HEK293 (cell line): ENCODE measurements around the gene AFF1.

ENCODE experiments used
- CTCF ChIA-PET: fragments of 350-600 bp; formaldehyde crosslinking; extraction: SDS; loops from one replicate; lab custom pipeline; 2021; ENCODE audit warnings: antibody characterized with exemption; lab: Yijun Ruan, JAX
- POLR2A ChIA-PET: fragments of 300-600 bp; formaldehyde crosslinking; extraction: SDS; loops from one replicate; lab custom pipeline; 2020; ENCODE audit warnings: antibody characterized with exemption, inconsistent platforms; lab: Yijun Ruan, JAX
- H3K27ac ChIP-seq: fragments of 200-500 bp; sonication (Bioruptor generic); 2 replicates; pipeline ENCODE4 v1.5.1; 2014; ENCODE audit warnings: low read depth, low read length, control low read depth, inconsistent platforms; ENCODE audit errors: extremely low read depth
- H3K36me3 ChIP-seq, 2 experiments: fragments of 200-500 bp in 1 of 2; sonication (Bioruptor generic) in 1 of 2; 1 replicate in 1 of 2; 2 replicates in 1 of 2; pipeline ENCODE4 v1.5.1; 2014 to 2017; ENCODE audit warnings: inconsistent platforms in 2 of 2, low read length in 2 of 2; ENCODE audit not compliant: control insufficient read depth in 2 of 2, insufficient read depth in 1 of 2
- H3K4me1 ChIP-seq: fragments of 200-500 bp; sonication (Bioruptor generic); 2 replicates; pipeline ENCODE4 v1.5.1; 2014; ENCODE audit warnings: mild to moderate bottlenecking, low read length, inconsistent platforms; ENCODE audit not compliant: control insufficient read depth, insufficient read depth
- H3K4me3 ChIP-seq: 2 replicates; pipeline ENCODE4 v1.5.1; 2011; ENCODE audit warnings: low read depth, mild to moderate bottlenecking, control low read depth, low read length, moderate library complexity
- H3K9me3 ChIP-seq: fragments of 200-500 bp; sonication (Bioruptor generic); 2 replicates; pipeline ENCODE4 v1.5.1; 2014; ENCODE audit warnings: low read depth, low read length, inconsistent platforms; ENCODE audit not compliant: control insufficient read depth, insufficient read depth
- EGR2 ChIP-seq: fragments of 450-650 bp; formaldehyde crosslinking; IDR thresholded peaks from 2 replicates; pipeline ENCODE4 v1.5.1; 2016; ENCODE audit warnings: low read depth, missing biosample characterization, missing genetic modification characterization
- GLIS2 ChIP-seq: fragments of 450-650 bp; formaldehyde crosslinking; IDR thresholded peaks from 2 replicates; pipeline ENCODE4 v1.5.1; 2016; ENCODE audit warnings: missing biosample characterization, missing genetic modification characterization
- KLF8 ChIP-seq: fragments of 450-650 bp; formaldehyde crosslinking; IDR thresholded peaks from 2 replicates; pipeline ENCODE4 v1.5.1; 2016; ENCODE audit warnings: missing biosample characterization, missing genetic modification characterization
- PRDM10 ChIP-seq: fragments of 450-650 bp; formaldehyde crosslinking; IDR thresholded peaks from 2 replicates; pipeline ENCODE4 v1.5.1; 2016; ENCODE audit warnings: missing biosample characterization, missing genetic modification characterization
- SCRT1 ChIP-seq: fragments of 450-650 bp; formaldehyde crosslinking; IDR thresholded peaks from 2 replicates; pipeline ENCODE4 v1.5.1; 2016; ENCODE audit warnings: missing biosample characterization, missing genetic modification characterization, borderline replicate concordance
- ZBTB8A ChIP-seq: fragments of 450-650 bp; formaldehyde crosslinking; IDR thresholded peaks from 2 replicates; pipeline ENCODE4 v1.5.1; 2016; ENCODE audit warnings: missing biosample characterization, missing genetic modification characterization
- ZNF174 ChIP-seq: fragments of 450-650 bp; formaldehyde crosslinking; IDR thresholded peaks from 2 replicates; pipeline ENCODE4 v1.5.0; 2017; ENCODE audit warnings: missing biosample characterization, mild to moderate bottlenecking, missing genetic modification characterization
- ZNF26 ChIP-seq: fragments of 450-650 bp; formaldehyde crosslinking; IDR thresholded peaks from 2 replicates; pipeline ENCODE4 v1.5.1; 2016; ENCODE audit warnings: missing biosample characterization, missing genetic modification characterization
- ZNF362 ChIP-seq: fragments of 450-650 bp; formaldehyde crosslinking; IDR thresholded peaks from 2 replicates; pipeline ENCODE4 v1.5.1; 2016; ENCODE audit warnings: missing biosample characterization, missing genetic modification characterization
- ZNF398 ChIP-seq: fragments of 450-650 bp; formaldehyde crosslinking; IDR thresholded peaks from 2 replicates; pipeline ENCODE4 v1.5.1; 2017; ENCODE audit warnings: missing biosample characterization, missing genetic modification characterization
- ZNF416 ChIP-seq: fragments of 450-650 bp; formaldehyde crosslinking; IDR thresholded peaks from 2 replicates; pipeline ENCODE4 v1.5.1; 2016; ENCODE audit warnings: missing biosample characterization, missing genetic modification characterization
- ZNF48 ChIP-seq: fragments of 450-650 bp; formaldehyde crosslinking; IDR thresholded peaks from 2 replicates; pipeline ENCODE4 v1.5.1; 2016; ENCODE audit warnings: missing biosample characterization, missing genetic modification characterization
- ZNF629 ChIP-seq: fragments of 450-650 bp; formaldehyde crosslinking; IDR thresholded peaks from 2 replicates; pipeline ENCODE4 v1.5.1; 2017; ENCODE audit warnings: missing biosample characterization, missing genetic modification characterization
- ZNF777 ChIP-seq: fragments of 450-650 bp; formaldehyde crosslinking; IDR thresholded peaks from 2 replicates; pipeline ENCODE4 v1.5.1; 2017; ENCODE audit warnings: missing biosample characterization, missing genetic modification characterization, borderline replicate concordance
- ZNF785 ChIP-seq: fragments of 450-650 bp; formaldehyde crosslinking; IDR thresholded peaks from 2 replicates; pipeline ENCODE4 v1.5.1; 2016; ENCODE audit warnings: missing biosample characterization, missing genetic modification characterization
- ZSCAN16 ChIP-seq: fragments of 450-650 bp; formaldehyde crosslinking; IDR thresholded peaks from 2 replicates; pipeline ENCODE4 v1.5.1; 2016; ENCODE audit warnings: missing biosample characterization, missing genetic modification characterization
- ZXDB ChIP-seq: fragments of 450-650 bp; formaldehyde crosslinking; IDR thresholded peaks from 2 replicates; pipeline ENCODE4 v1.5.1; 2016; ENCODE audit warnings: missing biosample characterization, missing genetic modification characterization

The AFF1 gene

GRCh38 chr4:86944964-86945781, 10.4 kb downstream of the AFF1 start:
- ChIA-PET POLR2A (interaction anchor here (0.7 to 1.8 kb wide), 4 partner anchors 9 to 113 kb away, joined by 3 to 9 read pairs (median 6); partner anchors contain the start of gene AFF1), CTCF (interaction anchor here (0.6 to 1.3 kb wide), 3 partner anchors 16 to 205 kb away, joined by 3 to 5 read pairs (median 3); no protein-coding TSS in a partner anchor)
- H3K4me3 ChIP-seq: no peak overlapping the region

More at GRCh38 chr4:86944964-86945781, 10.4 kb downstream of the AFF1 start:
- no peak overlapping the region for H3K27ac ChIP-seq
- H3K9me3 ChIP-seq: no peaks in the 10 kb centered on the region
- TF ChIP-seq ZNF785 (tag by site-specific recombination) (no peak), ZXDB (no peak), ZNF362 (peak; percentile 93), ZNF26 (tag by site-specific recombination) (no peak), ZSCAN16 (no peak), ZNF629 (no peak), KLF8 (tag by site-specific recombination) (no peak), PRDM10 (tag by site-specific recombination) (peak; percentile 91), ZNF416 (no peak), ZNF174 (no peak), GLIS2 (tag by site-specific recombination) (no peak), ZNF777 (no peak), SCRT1 (no peak), ZNF48 (no peak), ZNF398 (tag by site-specific recombination) (no peak), ZBTB8A (tag by site-specific recombination) (no peak), EGR2 (tag by site-specific recombination) (no peak)
- peaks cover 4% of the 10 kb centered on the region for H3K4me1 ChIP-seq
- no peaks in the 10 kb centered on the region for H3K36me3 ChIP-seq
